Mucosa of descending colon (tissue), 3 donors: ENCODE results near the gene INIP. TPM values are rescaled to one million over a fixed set of nuclear protein-coding genes. Genes with fewer than 3 reads are reported as not detected.
A peak's percentile ranks its signal among the peaks of the same experiment; 100 is the strongest.

Experiments
- ATAC-seq: fragments of 200-7000 bp; cut with Tn5 transposase; one replicate; pipeline ENCODE4 v1.9.1; 2020; ENCODE audit warnings: mild to moderate bottlenecking, moderate library complexity
- DNase-seq, 3 donors: peaks; one replicate each; pipeline ENCODE4 v3.0.0-alpha.2; 2020
- H3K36me3 ChIP-seq: fragments of 200-600 bp; one replicate; pipeline ENCODE4 v1.8.0; 2021; ENCODE audit warnings: low read depth, mild to moderate bottlenecking
- H3K4me1 ChIP-seq: fragments of 200-600 bp; one replicate; pipeline ENCODE4 v1.8.0; 2021; ENCODE audit warnings: low read depth, mild to moderate bottlenecking
- H3K4me3 ChIP-seq: fragments of 200-600 bp; one replicate; pipeline ENCODE4 v1.8.0; 2021; ENCODE audit warnings: mild to moderate bottlenecking
- H3K9me3 ChIP-seq: fragments of 200-600 bp; one replicate; pipeline ENCODE4 v1.8.0; 2021; ENCODE audit warnings: mild to moderate bottlenecking
- CTCF ChIP-seq: fragments of 200-600 bp; IDR thresholded peaks from one replicate; pipeline ENCODE4 v1.8.0; 2022; ENCODE audit warnings: antibody characterized with exemption, mild to moderate bottlenecking
- intact Hi-C, 2 donors: fragments of 100-400 bp; cut with DNase I in 1 of 2; cut with micrococcal nuclease in 1 of 2; formaldehyde crosslinking; loops; one replicate each; pipeline versions ENCODE4 v1.11.0 to v1.11.1; 2022; cut with DNase I, micrococcal nuclease
- total RNA-seq, 3 donors: library from RNA; stranded (reverse); fragmentation: NEBNext Ultra II Directional in 2 of 3; extraction: Animal tissue kit (Norgen Biotek cat#: 25700) in 2 of 3; gene quantifications; one replicate each; pipeline versions ENCODE4 v1.2.1 to v1.2.4, GENCODE V29; 2021 to 2023
- donor health status: DM: no; HTN: no; CAD: no; lungs with moderate emphysema.
- donor health status: DM: no; HTN: no; CAD: no.
- donor health status: DM: no; HTN: yes; CAD: no.

INIP gene
- total RNA-seq, 3 donors from 2014 or later: 25.6 to 36.4 (median 30.6) TPM

DNA sequence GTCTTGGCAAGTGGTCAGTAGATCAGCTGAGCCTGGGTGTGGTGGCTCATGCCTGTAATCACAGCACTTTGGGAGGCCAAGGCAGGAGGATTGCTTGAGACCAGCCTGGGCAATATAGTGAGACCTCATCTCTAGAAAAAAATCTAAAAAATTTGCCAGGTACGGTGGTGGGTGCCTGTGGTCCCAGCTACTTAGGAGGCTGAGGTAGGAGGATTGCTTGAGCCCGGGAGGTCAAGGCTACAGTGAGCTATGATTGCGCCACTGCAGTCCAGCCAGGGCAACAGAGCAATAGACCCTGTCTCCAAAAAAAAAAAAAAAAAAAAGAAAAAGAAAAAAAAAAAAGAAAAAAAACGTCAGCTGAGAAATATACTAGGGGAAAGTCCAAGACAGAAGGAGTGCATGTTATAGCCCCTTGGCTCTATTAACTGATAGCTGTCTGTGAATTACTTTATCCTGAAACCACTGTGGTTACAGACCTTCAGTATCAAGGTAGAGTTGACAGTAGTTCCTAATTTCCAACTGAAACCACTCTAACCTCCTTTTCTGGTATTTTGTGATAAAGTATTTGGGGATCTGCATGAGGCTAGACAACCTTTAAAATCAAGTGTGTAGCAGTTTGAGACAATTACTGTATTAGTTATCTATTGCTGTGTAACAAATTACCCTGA lies 2.3 kb upstream of the INIP start:
- ATAC-seq: no peak
- Histone ChIP-seq H3K36me3 (no peaks in the 10 kb centered on the region), H3K4me1 (peaks cover 10% of the 10 kb centered on the region), H3K9me3 (no peaks in the 10 kb centered on the region), H3K4me3 (no peak overlapping the region)
- intact Hi-C loops: no loop called here
- no peak for DNase-seq
- no peak for TF ChIP-seq CTCF

DNA sequence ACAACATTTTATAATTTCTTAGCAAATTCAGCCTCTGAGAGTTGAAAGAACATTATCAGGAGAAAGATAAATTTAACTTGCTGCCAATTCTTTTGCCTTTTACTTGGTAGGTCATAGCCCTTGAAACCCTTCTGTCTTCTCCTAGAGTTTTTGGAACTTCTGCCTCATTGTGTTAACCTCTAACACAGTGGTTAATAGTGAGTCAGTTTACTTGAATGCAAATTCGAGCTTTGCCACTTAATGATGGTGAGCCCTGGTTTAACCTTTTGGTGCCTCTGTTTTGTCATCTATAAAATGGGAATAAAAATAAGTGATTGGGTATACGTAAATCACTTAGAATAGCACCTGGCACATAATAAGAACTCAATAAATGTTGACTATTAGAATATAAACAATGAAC lies 1.8 kb upstream of the INIP start:
- no peak for DNase-seq
- Histone ChIP-seq H3K9me3 (no peaks in the 10 kb centered on the region), H3K4me3 (no peak overlapping the region), H3K4me1 (peaks cover 10% of the 10 kb centered on the region), H3K36me3 (no peaks in the 10 kb centered on the region)
- ATAC-seq: no peak
- intact Hi-C loops: no loop called here
- TF ChIP-seq CTCF: no peak

DNA sequence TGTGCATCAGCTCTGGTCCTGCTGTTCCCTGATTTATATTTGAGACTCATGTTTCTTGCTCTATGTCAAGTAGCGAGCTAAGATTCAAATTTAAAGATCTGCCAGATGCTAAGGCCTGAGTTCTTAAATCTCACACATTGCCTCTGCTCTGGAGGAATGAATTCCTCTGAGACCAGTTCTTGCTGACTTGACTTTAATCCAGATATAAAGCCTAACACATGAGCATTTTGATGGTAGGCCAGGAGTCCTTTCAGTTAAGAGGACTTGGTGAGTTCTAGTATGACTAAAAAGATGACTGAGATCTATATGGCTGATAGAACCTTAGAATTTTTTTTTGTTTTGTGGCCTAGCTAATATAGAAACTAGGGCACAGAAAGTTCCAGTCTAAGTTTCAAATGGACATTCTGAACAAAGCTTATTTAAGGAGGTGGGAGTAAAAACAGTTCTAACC lies 1.3 kb upstream of the INIP start:
- TF ChIP-seq CTCF: no peak
- Histone ChIP-seq H3K4me3 (no peak overlapping the region), H3K9me3 (no peaks in the 10 kb centered on the region), H3K4me1 (peaks cover 10% of the 10 kb centered on the region), H3K36me3 (no peaks in the 10 kb centered on the region)
- no peak for ATAC-seq
- no peak for DNase-seq
- intact Hi-C loops: no loop called here

DNA sequence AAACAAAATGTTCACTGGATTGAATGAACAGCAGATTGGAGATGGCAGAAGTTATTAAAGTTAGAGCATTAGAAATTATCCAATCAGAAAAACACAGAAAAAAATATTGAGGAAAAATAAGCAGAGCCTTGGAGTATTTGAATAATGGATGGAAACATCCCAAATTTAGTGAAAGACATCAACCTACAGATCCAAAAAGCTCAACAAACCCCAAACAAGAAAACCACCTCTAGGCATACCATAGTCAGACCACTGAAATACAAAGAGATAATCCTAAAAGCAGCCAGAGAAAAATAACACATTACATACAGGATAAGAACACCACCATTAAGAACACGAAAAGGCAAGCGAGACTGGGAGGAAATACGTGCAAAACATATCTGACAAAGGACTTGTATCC lies 5.2 kb downstream of the INIP start:
- no peak for TF ChIP-seq CTCF
- ATAC-seq: no peak

GRCh38 chr9:112711050-112711689 lies 6.7 kb downstream of the INIP start:
- TF ChIP-seq CTCF: peak; percentile 7
- Histone ChIP-seq H3K4me3 (no peak overlapping the region), H3K4me1 (no peaks in the 10 kb centered on the region), H3K9me3 (no peaks in the 10 kb centered on the region), H3K36me3 (no peaks in the 10 kb centered on the region)
- DNase-seq (no peak), ATAC-seq (no peak)
- intact Hi-C loops: no loop called here

More for the DNA sequence above, 5.2 kb downstream of the INIP start:
- intact Hi-C loops: no loop called here
- Histone ChIP-seq H3K9me3 (no peaks in the 10 kb centered on the region), H3K4me1 (peaks cover 10% of the 10 kb centered on the region), H3K4me3 (no peak overlapping the region), H3K36me3 (no peaks in the 10 kb centered on the region)
- no peak for DNase-seq
